Measurements from ENCODE around the gene MAP3K7. TPM values are rescaled to one million over a fixed set of nuclear protein-coding genes. Genes with fewer than 3 reads are reported as not detected.

Gene MAP3K7
- total and polyA plus RNA-seq, 2 of the 13 experiments (the other 11 are each of a cell fraction or from before 2014, with no cell fraction given), result 24.1 to 24.4 TPM

DNA sequence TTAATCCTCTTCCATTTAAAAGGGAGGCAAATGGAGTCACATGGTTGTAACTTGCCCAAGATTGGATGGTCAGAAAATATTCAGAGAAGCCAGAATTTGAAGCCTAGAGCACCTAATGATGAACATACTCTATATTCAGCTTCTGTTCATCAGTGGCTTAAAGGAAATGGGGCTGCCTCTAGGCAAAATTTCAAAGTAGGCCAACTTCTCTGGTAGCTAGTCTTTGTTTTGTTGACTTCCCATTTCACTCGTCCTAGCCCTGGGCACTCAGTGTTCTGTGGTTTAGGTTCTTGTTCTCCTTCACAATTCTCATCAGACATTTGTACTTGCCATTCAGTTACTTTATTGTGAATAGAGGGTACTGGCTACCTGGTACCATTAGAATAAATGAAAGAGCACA is 13.2 kb downstream of the MAP3K7 start:
- in situ Hi-C loops (cut with HindIII; ENCODE audit: extremely low pct_ligation_motif_present, low pct_unique_long_range_greater_than_20kb), result no loop called here
- CTCF ChIA-PET (ENCODE audit: low intra/inter-chr PET ratio, low total read pairs), result no interaction called here
- ATAC-seq (no peak), FAIRE-seq (no peak), DNase-seq (ENCODE audit: low spot score) (no peak)
- WGBS (ENCODE audit: low lambda C conversion rate), result 86% methylated on average over 1 of the region's 1 CpG
- BruUV-seq (replicated peaks), result no TSS peak
- Histone ChIP-seq H3K9ac (ENCODE audit: insufficient read depth, low read depth, low read length) (no peak overlapping the region), H3K27me3 (ENCODE audit: control insufficient read depth in 1 of 2, insufficient read depth in 2 of 2, low read length in 2 of 2) (no peaks in the 10 kb centered on the region), H3K27ac (ENCODE audit: extremely low read length, insufficient read depth, low read length) (no peak overlapping the region), H4K20me1 (ENCODE audit: insufficient read depth, low read length) (no peaks in the 10 kb centered on the region), H3K4me3 (replicated peaks in 1 of 3; ENCODE audit: insufficient read depth in 1 of 3, low read depth in 2 of 3, low read length in 3 of 3) (no peak overlapping the region), H3K36me3 (replicated peaks in 1 of 2; ENCODE audit: control insufficient read depth in 1 of 2, insufficient read depth in 2 of 2, low read length in 2 of 2) (peaks cover 3 to 17% of the 10 kb centered on the region in 2 experiments; a peak in 3 of 5 replicates), H3K4me1 (ENCODE audit: insufficient read depth, low read length) (no peaks in the 10 kb centered on the region), H3K9me3 (ENCODE audit: low read length) (no peaks in the 10 kb centered on the region), H2AFZ (ENCODE audit: low read length) (no peak overlapping the region), H3K79me2 (ENCODE audit: insufficient read depth, low read length) (peaks cover 6% of the 10 kb centered on the region), H3K4me2 (ENCODE audit: low read depth, low read length) (no peak overlapping the region)
- intact Hi-C loops (cut with micrococcal nuclease; ENCODE audit: unreplicated experiment), result no loop called here
- POLR2A ChIA-PET, result no interaction called here
- no peak for TF ChIP-seq KAT8 (CRISPR knock-in tag; IDR thresholded peaks at IDR 0.05)
- no peak for TF ChIP-seq ARID2 (CRISPR knock-in tag; IDR thresholded peaks at IDR 0.05; ENCODE audit: borderline replicate concordance)
- TF ChIP-seq IKZF1 (IDR thresholded peaks at IDR 0.05), result no peak
- no peak for TF ChIP-seq FOXK2 (IDR thresholded peaks at IDR 0.05)
- TF ChIP-seq IRX3 (CRISPR knock-in tag; IDR thresholded peaks at IDR 0.05; ENCODE audit: borderline replicate concordance, low read depth), result no peak
- TF ChIP-seq RFXAP (CRISPR knock-in tag; IDR thresholded peaks at IDR 0.05; ENCODE audit: borderline replicate concordance), result no peak
- no peak for TF ChIP-seq KMT2A (CRISPR knock-in tag; IDR thresholded peaks at IDR 0.05)

GRCh38 chr6:90572856-90573255 is 14.0 kb downstream of the MAP3K7 start:
- H3K27ac ChIP-seq (ENCODE audit: extremely low read length, insufficient read depth, low read length), result no peak overlapping the region
- in situ Hi-C loops (cut with HindIII; ENCODE audit: extremely low pct_ligation_motif_present, low pct_unique_long_range_greater_than_20kb), result no loop called here
- POLR2A ChIA-PET, result no interaction called here
- no peak overlapping the region for H3K4me2 ChIP-seq (ENCODE audit: low read depth, low read length)
- H3K9me3 ChIP-seq (ENCODE audit: low read length), result no peaks in the 10 kb centered on the region
- no peak overlapping the region for H2AFZ ChIP-seq (ENCODE audit: low read length)
- H3K4me3 ChIP-seq (replicated peaks in 1 of 3; ENCODE audit: insufficient read depth in 1 of 3, low read depth in 2 of 3, low read length in 3 of 3), result no peak overlapping the region
- H3K4me1 ChIP-seq (ENCODE audit: insufficient read depth, low read length), result no peaks in the 10 kb centered on the region
- H3K9ac ChIP-seq (ENCODE audit: insufficient read depth, low read depth, low read length), result no peak overlapping the region
- intact Hi-C loops (cut with micrococcal nuclease; ENCODE audit: unreplicated experiment), result no loop called here
- 100% methylated on average over 2 of the region's 2 CpGs for WGBS (ENCODE audit: low lambda C conversion rate)
- no peak for DNase-seq (ENCODE audit: low spot score)
- BruUV-seq (replicated peaks), result no TSS peak
- no peak for FAIRE-seq
- CTCF ChIA-PET (ENCODE audit: low intra/inter-chr PET ratio, low total read pairs), result no interaction called here
- peaks cover 6% of the 10 kb centered on the region for H3K79me2 ChIP-seq (ENCODE audit: insufficient read depth, low read length)
- peaks cover 1 to 12% of the 10 kb centered on the region in 2 experiments; a peak in 2 of 5 replicates for H3K36me3 ChIP-seq (replicated peaks in 1 of 2; ENCODE audit: control insufficient read depth in 1 of 2, insufficient read depth in 2 of 2, low read length in 2 of 2)
- no peak for ATAC-seq
- H3K27me3 ChIP-seq (ENCODE audit: control insufficient read depth in 1 of 2, insufficient read depth in 2 of 2, low read length in 2 of 2), result no peaks in the 10 kb centered on the region
- H4K20me1 ChIP-seq (ENCODE audit: insufficient read depth, low read length), result no peaks in the 10 kb centered on the region
- TF ChIP-seq GRHL1 (CRISPR knock-in tag; conservative IDR thresholded peaks at IDR 0.05) (no peak), ZBTB20 (CRISPR knock-in tag; IDR thresholded peaks at IDR 0.05; ENCODE audit: borderline replicate concordance, low read depth) (no peak), POLR2G (IDR thresholded peaks at IDR 0.05; ENCODE audit: low read depth, low read length) (no peak), NFRKB (IDR thresholded peaks at IDR 0.05) (no peak), ZNF891 (CRISPR knock-in tag; IDR thresholded peaks at IDR 0.05) (no peak), RAD51 (IDR thresholded peaks at IDR 0.05; ENCODE audit: borderline replicate concordance) (no peak), ZKSCAN5 (CRISPR knock-in tag; IDR thresholded peaks at IDR 0.05) (no peak), RELA (CRISPR knock-in tag; IDR thresholded peaks at IDR 0.05) (no peak), ZNF577 (CRISPR knock-in tag; IDR thresholded peaks at IDR 0.05; ENCODE audit: borderline replicate concordance, low read depth) (no peak), ARHGAP35 (CRISPR knock-in tag; IDR thresholded peaks at IDR 0.05; ENCODE audit: borderline replicate concordance) (no peak), ZNF441 (CRISPR knock-in tag; IDR thresholded peaks at IDR 0.05; ENCODE audit: borderline replicate concordance) (no peak)
